ENCODE results near the gene COBL. TPM values are rescaled to one million over a fixed set of nuclear protein-coding genes. Genes with fewer than 3 reads are reported as not detected.
A peak's percentile ranks its signal among the peaks of the same experiment; 100 is the strongest.

The COBL gene
- total RNA-seq, 3 donors from 2014 or later (not counting 1 experiment from before 2014, with no cell fraction given): not detected

DNA sequence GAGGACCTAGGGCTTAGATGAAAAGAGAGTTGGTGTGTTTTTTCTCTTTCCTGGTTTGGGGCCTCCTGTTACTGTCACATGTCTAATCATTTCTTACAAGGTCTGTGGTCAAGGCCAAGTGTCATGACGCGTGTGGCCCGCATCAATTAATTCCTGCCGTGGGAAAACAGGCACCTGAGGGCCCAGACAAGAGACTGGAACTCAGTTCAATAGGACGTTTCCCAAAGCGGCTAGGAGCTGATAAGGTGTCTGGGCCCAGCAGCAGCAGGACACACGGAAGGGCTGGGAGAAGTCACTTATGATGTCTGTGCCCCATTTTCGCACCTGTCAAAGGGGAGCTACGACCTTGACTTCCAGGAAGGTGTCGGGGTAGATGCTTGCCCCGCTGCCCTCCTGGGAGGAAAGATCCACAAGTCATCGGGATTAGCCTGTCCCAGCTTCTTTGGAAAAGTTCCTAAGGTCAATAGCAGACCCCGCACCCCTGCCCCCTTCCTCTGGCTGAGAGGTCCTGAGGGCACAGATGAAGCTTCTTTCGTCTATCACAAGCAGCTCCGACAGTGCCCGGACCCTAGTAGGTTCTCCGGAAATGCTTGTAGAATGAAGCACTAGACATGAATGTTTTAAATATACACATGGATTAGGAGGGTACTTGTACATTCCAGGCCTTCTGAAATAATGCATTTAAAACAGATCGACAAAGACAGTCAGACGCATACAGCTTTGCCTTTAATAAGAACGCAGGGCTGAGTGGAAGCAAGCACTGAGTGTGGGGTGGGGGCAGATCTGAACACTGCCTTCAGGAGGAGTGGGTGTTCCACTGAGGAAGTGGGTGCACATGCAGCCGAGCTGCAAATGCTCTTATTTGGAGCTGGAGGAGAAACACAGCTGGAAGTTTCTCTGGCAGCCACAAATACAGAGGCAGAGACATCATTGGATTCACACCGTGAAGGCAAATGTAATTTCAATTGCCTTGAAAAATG is 296.4 kb downstream of the COBL start:
- H3K27ac ChIP-seq (ENCODE audit: low read length): no peak overlapping the region
- Mint-ChIP-seq H3K36me3 (no peaks in the 10 kb centered on the region), H3K4me3 (no peak overlapping the region), H3K27ac (no peak overlapping the region), H3K9me3 (peaks cover 2 to 5% of the 10 kb centered on the region in 2 donors), H3K4me1 (peaks cover 8 to 9% of the 10 kb centered on the region in 2 donors), H3K27me3 (ENCODE audit: low read depth in 2 of 2) (no peaks in the 10 kb centered on the region)
- TF ChIP-seq, protein P1, sequence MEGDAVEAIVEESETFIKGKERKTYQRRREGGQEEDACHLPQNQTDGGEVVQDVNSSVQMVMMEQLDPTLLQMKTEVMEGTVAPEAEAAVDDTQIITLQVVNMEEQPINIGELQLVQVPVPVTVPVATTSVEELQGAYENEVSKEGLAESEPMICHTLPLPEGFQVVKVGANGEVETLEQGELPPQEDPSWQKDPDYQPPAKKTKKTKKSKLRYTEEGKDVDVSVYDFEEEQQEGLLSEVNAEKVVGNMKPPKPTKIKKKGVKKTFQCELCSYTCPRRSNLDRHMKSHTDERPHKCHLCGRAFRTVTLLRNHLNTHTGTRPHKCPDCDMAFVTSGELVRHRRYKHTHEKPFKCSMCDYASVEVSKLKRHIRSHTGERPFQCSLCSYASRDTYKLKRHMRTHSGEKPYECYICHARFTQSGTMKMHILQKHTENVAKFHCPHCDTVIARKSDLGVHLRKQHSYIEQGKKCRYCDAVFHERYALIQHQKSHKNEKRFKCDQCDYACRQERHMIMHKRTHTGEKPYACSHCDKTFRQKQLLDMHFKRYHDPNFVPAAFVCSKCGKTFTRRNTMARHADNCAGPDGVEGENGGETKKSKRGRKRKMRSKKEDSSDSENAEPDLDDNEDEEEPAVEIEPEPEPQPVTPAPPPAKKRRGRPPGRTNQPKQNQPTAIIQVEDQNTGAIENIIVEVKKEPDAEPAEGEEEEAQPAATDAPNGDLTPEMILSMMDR (IDR thresholded peaks at IDR 0.05): no peak
- ATAC-seq (no peak), DNase-seq (no peak)
- WGBS (ENCODE audit: insufficient coverage): 87% methylated on average over 22 of the region's 22 CpGs
- H3K27me3 ChIP-seq (ENCODE audit: control insufficient read depth, insufficient read depth, low read length): no peaks in the 10 kb centered on the region
- intact Hi-C loops (cut with micrococcal nuclease): no loop called here
- H3K36me3 ChIP-seq (ENCODE audit: control insufficient read depth, insufficient read depth, low read length): no peaks in the 10 kb centered on the region
- H3K4me1 ChIP-seq (ENCODE audit: control insufficient read depth, insufficient read depth, low read length): no peaks in the 10 kb centered on the region
- H3K4me3 ChIP-seq (ENCODE audit: low read length): no peak overlapping the region
- H3K9me3 ChIP-seq (ENCODE audit: control insufficient read depth, insufficient read depth, low read length): no peaks in the 10 kb centered on the region

DNA sequence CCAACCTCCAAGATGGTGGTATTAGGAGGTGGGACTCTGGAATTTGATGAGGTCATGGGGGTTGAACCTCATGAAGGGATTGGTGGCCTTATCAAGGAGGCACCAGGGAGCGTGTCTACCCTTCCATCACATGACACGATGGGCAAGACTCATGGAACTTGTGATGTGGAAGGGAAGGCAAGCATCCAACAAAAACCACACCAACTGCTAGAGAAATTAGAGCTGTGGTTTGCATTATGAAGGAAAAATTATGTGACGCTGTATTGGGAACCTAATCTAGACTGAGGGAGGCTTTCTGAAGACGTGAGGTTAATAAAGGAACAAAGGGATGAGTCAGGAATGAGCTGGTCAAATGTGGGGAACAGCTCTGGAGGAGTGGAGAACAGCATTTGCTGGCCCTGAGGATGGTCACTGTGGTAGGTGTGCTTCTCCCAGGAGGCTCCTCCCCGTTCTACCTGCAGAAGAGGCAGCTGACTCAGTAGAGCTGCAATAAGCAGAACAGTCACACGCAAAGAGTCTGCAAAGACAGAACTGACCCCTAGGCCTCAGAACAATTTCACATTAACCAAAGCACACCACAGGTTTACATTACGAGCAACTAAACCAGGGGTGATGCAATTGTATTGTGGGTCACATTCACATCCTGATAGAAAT is 297.3 kb downstream of the COBL start:
- Mint-ChIP-seq H3K27me3 (ENCODE audit: low read depth in 2 of 2) (no peaks in the 10 kb centered on the region), H3K36me3 (no peaks in the 10 kb centered on the region), H3K4me1 (peaks cover 8 to 9% of the 10 kb centered on the region in 2 donors), H3K4me3 (no peak overlapping the region), H3K27ac (no peak overlapping the region), H3K9me3 (peaks cover 2 to 5% of the 10 kb centered on the region in 2 donors)
- Histone ChIP-seq H3K27ac (ENCODE audit: low read length) (no peak overlapping the region), H3K27me3 (ENCODE audit: control insufficient read depth, insufficient read depth, low read length) (no peaks in the 10 kb centered on the region), H3K9me3 (ENCODE audit: control insufficient read depth, insufficient read depth, low read length) (no peaks in the 10 kb centered on the region), H3K4me3 (ENCODE audit: low read length) (no peak overlapping the region), H3K36me3 (ENCODE audit: control insufficient read depth, insufficient read depth, low read length) (no peaks in the 10 kb centered on the region), H3K4me1 (ENCODE audit: control insufficient read depth, insufficient read depth, low read length) (no peaks in the 10 kb centered on the region)
- no peak for ATAC-seq
- TF ChIP-seq, protein P1 (IDR thresholded peaks at IDR 0.05): no peak
- WGBS (ENCODE audit: insufficient coverage): 81% methylated on average over 5 of the region's 7 CpGs
- no peak for DNase-seq
- intact Hi-C loops (cut with micrococcal nuclease): no loop called here

DNA sequence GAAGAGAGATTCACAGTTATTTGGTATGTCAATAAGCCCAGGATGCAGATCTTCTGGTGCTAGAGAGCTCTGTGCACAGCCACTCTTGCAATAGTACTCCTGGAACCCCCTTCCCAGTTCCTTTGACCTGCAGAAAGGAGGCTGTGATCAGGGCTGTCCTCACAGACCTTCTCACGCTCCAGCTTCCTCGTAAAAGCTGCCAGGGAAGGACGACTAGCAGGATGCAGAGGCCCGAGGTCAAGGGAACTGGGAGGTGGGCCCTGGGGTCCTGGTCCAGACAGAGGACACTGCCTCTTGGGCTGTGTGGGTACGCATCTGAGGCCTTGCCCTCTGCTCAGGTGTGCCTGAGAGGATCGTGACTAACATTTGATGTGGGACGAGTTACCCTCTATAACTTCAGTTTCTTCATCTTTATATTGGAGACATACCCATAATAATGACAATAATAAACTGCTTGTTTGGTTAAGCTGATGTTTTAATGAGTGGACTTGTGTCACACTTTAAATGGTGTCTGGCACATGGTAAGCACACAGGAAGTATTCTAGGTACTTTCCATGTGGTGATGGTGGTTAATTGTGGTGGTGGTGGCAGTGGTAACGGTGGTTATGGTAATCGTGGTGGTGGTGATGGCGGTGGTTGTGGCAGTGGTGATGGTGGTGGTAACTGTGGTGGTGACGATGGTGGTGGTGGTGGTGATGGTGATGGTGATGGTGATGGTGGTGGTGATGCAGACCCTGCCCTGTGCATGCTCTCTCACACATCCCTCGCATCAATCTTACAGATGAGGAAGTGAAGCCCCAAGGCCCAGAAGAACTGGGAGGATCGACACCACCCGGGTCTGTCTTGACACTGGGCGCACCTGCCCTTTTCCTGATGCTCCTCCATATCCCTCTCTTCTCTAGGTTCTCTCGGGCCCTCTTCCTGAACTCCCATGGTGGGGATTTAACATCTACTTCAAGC is 298.8 kb downstream of the COBL start:
- H3K27ac Mint-ChIP-seq: peak overlapping the region; percentile 7 to 76
- 69% methylated on average over 14 of the region's 16 CpGs for WGBS (ENCODE audit: insufficient coverage)

More for the DNA sequence above, 298.8 kb downstream of the COBL start:
- Histone ChIP-seq H3K4me3 (ENCODE audit: low read length) (no peak overlapping the region), H3K36me3 (ENCODE audit: control insufficient read depth, insufficient read depth, low read length) (no peaks in the 10 kb centered on the region), H3K4me1 (ENCODE audit: control insufficient read depth, insufficient read depth, low read length) (no peaks in the 10 kb centered on the region), H3K27me3 (ENCODE audit: control insufficient read depth, insufficient read depth, low read length) (no peaks in the 10 kb centered on the region), H3K9me3 (ENCODE audit: control insufficient read depth, insufficient read depth, low read length) (no peaks in the 10 kb centered on the region), H3K27ac (ENCODE audit: low read length) (no peak overlapping the region)
- ATAC-seq: peak in 1 of 3 donors; percentile 51
- intact Hi-C loops (cut with micrococcal nuclease): no loop called here
- Mint-ChIP-seq H3K4me3 (no peak overlapping the region), H3K36me3 (no peaks in the 10 kb centered on the region), H3K27me3 (ENCODE audit: low read depth in 2 of 2) (no peaks in the 10 kb centered on the region), H3K9me3 (peaks cover 2 to 5% of the 10 kb centered on the region in 2 donors), H3K4me1 (peaks cover 8 to 9% of the 10 kb centered on the region in 2 donors)
- TF ChIP-seq, protein P1 (IDR thresholded peaks at IDR 0.05): no peak
- no peak for DNase-seq

Measured in natural killer cell (primary cell).